ENCODE results near the gene MAP2K2. TPM values are rescaled to one million over a fixed set of nuclear protein-coding genes. Genes with fewer than 3 reads are reported as not detected.

Gene MAP2K2
- 100 to 1,000 TPM; 136 to 199 (median 195) TPM for total RNA-seq

DNA sequence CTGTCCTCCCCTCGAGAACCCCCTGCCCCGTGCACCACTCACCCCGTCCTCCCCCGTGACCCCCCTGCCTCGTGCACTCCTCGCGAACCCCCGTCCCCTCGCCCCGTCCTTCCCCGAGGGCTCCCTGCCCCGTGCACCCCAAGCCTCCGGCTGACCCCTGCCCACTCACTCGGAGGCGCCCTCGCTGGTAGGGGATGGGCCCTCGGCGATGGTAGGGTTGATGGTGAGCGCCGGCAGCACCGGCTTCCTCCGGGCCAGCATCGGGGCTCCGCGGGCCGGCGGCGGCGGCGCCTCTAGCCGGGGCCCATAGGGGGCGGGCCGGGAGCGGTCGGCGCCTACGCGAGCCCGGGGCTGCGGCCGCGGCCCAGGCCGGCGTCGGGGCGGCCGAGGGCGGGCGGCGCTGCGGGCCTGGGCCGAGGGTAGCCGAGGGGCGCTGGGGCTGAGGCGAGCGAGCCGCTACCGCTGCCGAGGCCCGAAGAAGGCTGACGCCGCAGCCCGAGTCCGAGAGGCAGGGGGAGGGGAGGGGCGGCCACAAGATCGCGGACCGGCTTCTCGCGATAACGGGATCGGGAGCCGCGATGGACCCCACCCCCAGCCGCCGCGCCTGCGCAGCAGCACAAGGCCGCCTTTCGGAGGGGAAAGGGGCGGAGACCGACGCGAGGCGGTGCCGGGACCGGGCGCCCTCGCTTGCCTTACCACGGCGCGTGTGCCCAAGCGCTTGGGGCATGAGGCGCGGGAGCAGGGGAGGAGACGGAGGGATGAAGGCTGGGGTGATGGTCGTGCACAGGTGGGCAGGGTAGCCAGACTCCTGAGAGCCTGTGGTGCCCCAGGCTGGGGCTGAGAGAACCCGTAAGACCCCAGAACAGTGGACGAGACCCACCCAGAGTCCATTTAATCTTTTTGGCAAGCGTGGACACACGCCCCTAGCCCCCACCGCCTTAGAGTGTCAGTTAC is at the start of gene MAP2K2:
MAP2K2 (minus strand) TSS at position 508 of the 954 bp plus-strand sequence; CDS start at position 261, 247 bp downstream.
- H3K9me3 ChIP-seq, result no peaks in the 10 kb centered on the region
- in situ Hi-C loops (cut with MboI; ENCODE audit: low pct_ligation_motif_present in 1 of 4, low pct_unique_long_range_greater_than_20kb in 1 of 4, low sequenced_read_pairs in 3 of 4), result no loop called here
- peak within 1 kb of the TSS; percentile 72 to 92 (median 84) for H3K27ac ChIP-seq
- TF ChIP-seq, protein P1, sequence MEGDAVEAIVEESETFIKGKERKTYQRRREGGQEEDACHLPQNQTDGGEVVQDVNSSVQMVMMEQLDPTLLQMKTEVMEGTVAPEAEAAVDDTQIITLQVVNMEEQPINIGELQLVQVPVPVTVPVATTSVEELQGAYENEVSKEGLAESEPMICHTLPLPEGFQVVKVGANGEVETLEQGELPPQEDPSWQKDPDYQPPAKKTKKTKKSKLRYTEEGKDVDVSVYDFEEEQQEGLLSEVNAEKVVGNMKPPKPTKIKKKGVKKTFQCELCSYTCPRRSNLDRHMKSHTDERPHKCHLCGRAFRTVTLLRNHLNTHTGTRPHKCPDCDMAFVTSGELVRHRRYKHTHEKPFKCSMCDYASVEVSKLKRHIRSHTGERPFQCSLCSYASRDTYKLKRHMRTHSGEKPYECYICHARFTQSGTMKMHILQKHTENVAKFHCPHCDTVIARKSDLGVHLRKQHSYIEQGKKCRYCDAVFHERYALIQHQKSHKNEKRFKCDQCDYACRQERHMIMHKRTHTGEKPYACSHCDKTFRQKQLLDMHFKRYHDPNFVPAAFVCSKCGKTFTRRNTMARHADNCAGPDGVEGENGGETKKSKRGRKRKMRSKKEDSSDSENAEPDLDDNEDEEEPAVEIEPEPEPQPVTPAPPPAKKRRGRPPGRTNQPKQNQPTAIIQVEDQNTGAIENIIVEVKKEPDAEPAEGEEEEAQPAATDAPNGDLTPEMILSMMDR (IDR thresholded peaks at IDR 0.05), result peak in 3 of 5 experiments; percentile 8 to 25 (median 20)
- peak; percentile 74 for TF ChIP-seq POLR2A (IDR thresholded peaks at IDR 0.05)
- TF ChIP-seq POLR2AphosphoS5 (IDR thresholded peaks at IDR 0.05), result peak; percentile 77 to 87 (median 86)
- no peak for TF ChIP-seq EP300 (IDR thresholded peaks at IDR 0.05; ENCODE audit: low read depth)
- H3K36me3 ChIP-seq, result no peaks in the 10 kb centered on the region
- intact Hi-C loops (cut with DNase I; ENCODE audit: low total_unique reads), result no loop called here
- peak; percentile 96 for DNase-seq
- H3K4me3 ChIP-seq, result peak within 1 kb of the TSS; percentile 71 to 94 (median 84)
- no peaks in the 10 kb centered on the region for H3K27me3 ChIP-seq
- WGBS, 2 donors (ENCODE audit: low coverage in 1 of 2), result 0 to 1% methylated on average over 2 to 48 of the region's 102 CpGs
- peaks cover 18 to 35% (median 29%) of the 10 kb centered on the region in 4 donors for H3K4me1 ChIP-seq

DNA sequence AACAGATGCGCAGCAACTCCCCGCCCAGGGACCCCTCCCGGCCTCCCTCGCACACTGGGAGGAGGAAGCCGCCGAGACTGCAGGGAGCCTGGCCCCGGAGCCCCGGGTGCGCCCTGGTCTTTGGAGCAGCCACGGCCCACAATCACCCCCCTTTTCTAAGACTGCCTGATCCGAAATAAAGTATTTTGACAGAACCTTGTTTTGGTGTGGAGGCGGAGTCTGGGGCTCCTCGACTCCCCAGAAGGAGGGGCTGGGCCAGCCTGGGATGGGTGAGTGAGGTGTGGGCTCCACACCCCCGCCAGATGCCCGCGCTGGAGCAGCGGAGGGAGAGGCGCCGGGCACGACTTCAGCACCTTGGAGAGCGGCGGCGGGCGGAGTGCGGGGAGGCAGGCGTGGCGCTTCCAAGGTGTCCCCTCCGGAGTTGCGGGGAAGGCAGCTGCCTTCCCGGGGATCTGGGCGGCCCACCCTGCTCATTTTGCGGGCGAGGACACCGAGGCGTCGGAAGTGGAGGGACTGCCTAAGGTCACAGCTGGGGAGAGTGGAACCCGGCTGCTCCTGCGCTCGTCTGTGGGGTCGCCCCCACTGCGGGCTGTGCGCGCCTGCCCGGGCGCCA is 49.0 kb upstream of the MAP2K2 start:
- Histone ChIP-seq H3K36me3 (peaks cover 0 to 4% (median 0%) of the 10 kb centered on the region in 4 donors), H3K9me3 (no peaks in the 10 kb centered on the region), H3K27me3 (peaks cover 27% of the 10 kb centered on the region), H3K4me1 (peaks cover 0 to 24% (median 23%) of the 10 kb centered on the region in 4 donors), H3K4me3 (no peak overlapping the region), H3K27ac (no peak overlapping the region)
- intact Hi-C loops (cut with DNase I; ENCODE audit: low total_unique reads) (no loop called here), in situ Hi-C loops (cut with MboI; ENCODE audit: low pct_ligation_motif_present in 1 of 4, low pct_unique_long_range_greater_than_20kb in 1 of 4, low sequenced_read_pairs in 3 of 4) (no loop called here)
- 7% methylated on average over 45 of the region's 45 CpGs; no CpG with 5 or more reads in 1 of the 2 donors for WGBS, 2 donors (ENCODE audit: low coverage in 1 of 2)
- TF ChIP-seq EP300 (IDR thresholded peaks at IDR 0.05; ENCODE audit: low read depth) (no peak), POLR2AphosphoS5 (IDR thresholded peaks at IDR 0.05) (no peak), POLR2A (IDR thresholded peaks at IDR 0.05) (no peak)
- TF ChIP-seq, protein P1 (IDR thresholded peaks at IDR 0.05), result no peak
- peak; percentile 72 for DNase-seq

DNA sequence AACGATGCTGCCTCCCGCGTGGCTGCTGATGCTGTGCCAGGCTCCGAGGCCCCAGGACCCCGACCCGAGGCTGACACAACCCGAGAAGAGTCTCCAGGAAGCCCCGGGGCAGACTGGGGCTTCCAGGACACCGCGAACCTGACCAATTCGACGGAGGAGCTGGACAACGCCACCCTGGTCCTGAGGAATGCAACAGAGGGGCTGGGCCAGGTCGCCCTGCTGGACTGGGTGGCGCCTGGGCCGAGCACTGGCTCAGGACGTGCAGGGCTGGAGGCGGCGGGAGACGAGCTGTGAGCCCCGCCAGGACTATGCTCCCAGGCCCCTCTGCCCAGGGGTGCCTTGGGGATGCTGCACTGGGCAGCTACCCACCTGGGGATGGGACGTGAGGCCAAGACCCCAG is 47.8 kb upstream of the MAP2K2 start:
- in situ Hi-C loops (cut with MboI; ENCODE audit: low pct_ligation_motif_present in 1 of 4, low pct_unique_long_range_greater_than_20kb in 1 of 4, low sequenced_read_pairs in 3 of 4), result no loop called here
- Histone ChIP-seq H3K36me3 (no peaks in the 10 kb centered on the region), H3K9me3 (no peaks in the 10 kb centered on the region), H3K27ac (no peak overlapping the region), H3K4me3 (no peak overlapping the region), H3K27me3 (peaks cover 29% of the 10 kb centered on the region), H3K4me1 (peaks cover 0 to 24% (median 23%) of the 10 kb centered on the region in 4 donors)
- intact Hi-C loops (cut with DNase I; ENCODE audit: low total_unique reads), result no loop called here
- DNase-seq, result no peak
- WGBS, 2 donors (ENCODE audit: low coverage in 1 of 2), result 69% methylated on average over 8 of the region's 22 CpGs; no CpG with 5 or more reads in 1 of the 2 donors
- no peak for TF ChIP-seq POLR2AphosphoS5 (IDR thresholded peaks at IDR 0.05)
- TF ChIP-seq EP300 (IDR thresholded peaks at IDR 0.05; ENCODE audit: low read depth), result no peak
- TF ChIP-seq, protein P1 (IDR thresholded peaks at IDR 0.05), result no peak
- no peak for TF ChIP-seq POLR2A (IDR thresholded peaks at IDR 0.05)

- H3K36me3 ChIP-seq, result no peaks in the 10 kb centered on the region
- H3K9me3 ChIP-seq, result no peaks in the 10 kb centered on the region
- in situ Hi-C loops (cut with MboI; ENCODE audit: low pct_ligation_motif_present in 1 of 4, low pct_unique_long_range_greater_than_20kb in 1 of 4, low sequenced_read_pairs in 3 of 4), result no loop called here
- H3K4me1 ChIP-seq, result no peaks in the 10 kb centered on the region
- 33% methylated on average over 11 of the region's 11 CpGs; no CpG with 5 or more reads in 1 of the 2 donors for WGBS, 2 donors (ENCODE audit: low coverage in 1 of 2)
- H3K4me3 ChIP-seq, result no peak overlapping the region
- peaks cover 32% of the 10 kb centered on the region for H3K27me3 ChIP-seq
- intact Hi-C loops (cut with DNase I; ENCODE audit: low total_unique reads), result no loop called here
- no peak for DNase-seq
- TF ChIP-seq POLR2AphosphoS5 (IDR thresholded peaks at IDR 0.05), result no peak
- TF ChIP-seq, protein P1 (IDR thresholded peaks at IDR 0.05), result no peak
- TF ChIP-seq POLR2A (IDR thresholded peaks at IDR 0.05), result no peak
- TF ChIP-seq EP300 (IDR thresholded peaks at IDR 0.05; ENCODE audit: low read depth), result no peak
- H3K27ac ChIP-seq, result no peak overlapping the region
Measured at GRCh38 chr19:4164262-4164661, 40.3 kb upstream of the MAP2K2 start.
